H54 (cell line): Measurements from ENCODE around the gene VAMP8.
A peak's percentile ranks its signal among the peaks of the same experiment; 100 is the strongest.
"Not testable (repeated sequence)": the region's sequence is repeated elsewhere in the genome, so short reads cannot be mapped to it uniquely, and the experiment has no call there.

ENCODE experiments used
- DNase-seq: peaks from one replicate; pipeline ENCODE4 v3.0.0; 2011; ENCODE audit warnings: low spot score, mixed read lengths; ENCODE audit not compliant: insufficient read length
- FAIRE-seq: peaks from 3 replicates; lab custom pipeline; 2011; peaks lifted over from hg19 to GRCh38; lab: Jason Lieb, UNC
- POLR2A ChIP-seq: IDR thresholded peaks from 2 replicates; pipeline ENCODE4 v1.6.1; 2011; ENCODE audit warnings: low read depth, mild to moderate bottlenecking, low read length

VAMP8 gene

GRCh38 chr2:85600951-85601770 lies 23.8 kb downstream of the VAMP8 start:
- no peak for TF ChIP-seq POLR2A
- DNase-seq (no peak), FAIRE-seq (no peak)

- peak; percentile 20; the same call in 1 of the 2 replicates for TF ChIP-seq POLR2A
- DNase-seq, result no peak
- no peak for FAIRE-seq
These were observed 24.5 kb downstream of the VAMP8 start for GRCh38 chr2:85601771-85602475.

GRCh38 chr2:85602476-85603234 lies 25.3 kb downstream of the VAMP8 start, which contains the start of gene TMEM150A:
TSS of gene TMEM150A (minus strand) at chr2:85602698. CDS start at chr2:85601948, 750 bp downstream.
- DNase-seq (peak; percentile 86), FAIRE-seq (no peak)
- peak; percentile 35 for TF ChIP-seq POLR2A

- DNase-seq, FAIRE-seq: not testable (repeated sequence)
These were observed 26.7 kb downstream of the VAMP8 start for GRCh38 chr2:85604133-85604444.

GRCh38 chr2:85604568-85605339 lies 27.4 kb downstream of the VAMP8 start:
- FAIRE-seq (no peak), DNase-seq (no peak)
- no peak for TF ChIP-seq POLR2A

GRCh38 chr2:85605406-85606115 lies 28.2 kb downstream of the VAMP8 start:
- TF ChIP-seq POLR2A, result no peak
- no peak for DNase-seq
- FAIRE-seq, result no peak

- no peak for TF ChIP-seq POLR2A
- DNase-seq (no peak), FAIRE-seq (no peak)
These were observed 28.7 kb downstream of the VAMP8 start for GRCh38 chr2:85606116-85606455.

GRCh38 chr2:85607268-85608215 lies 30.2 kb downstream of the VAMP8 start:
- DNase-seq, result no peak
- FAIRE-seq, result no peak
- no peak for TF ChIP-seq POLR2A

GRCh38 chr2:85611217-85611704 lies 33.9 kb downstream of the VAMP8 start:
- FAIRE-seq (no peak), DNase-seq (no peak)
- TF ChIP-seq POLR2A, result no peak

GRCh38 chr2:85611705-85612587 lies 34.6 kb downstream of the VAMP8 start, which contains the start of gene C2orf68:
TSS of gene C2orf68 (minus strand) at chr2:85612066. CDS start at chr2:85611984, 82 bp downstream.
- peak; percentile 60 for TF ChIP-seq POLR2A
- FAIRE-seq (no peak), DNase-seq (peak; percentile 88)

- FAIRE-seq (no peak), DNase-seq (no peak)
- TF ChIP-seq POLR2A, result no peak
These were observed 36.5 kb downstream of the VAMP8 start for GRCh38 chr2:85613717-85614515.

GRCh38 chr2:85614757-85615156 lies 37.4 kb downstream of the VAMP8 start:
- not testable (repeated sequence) for FAIRE-seq, DNase-seq
